ENCODE measurements around the gene FIBP.

FIBP gene

GRCh38 chr11:65869643-65870306 lies 18.5 kb downstream of the FIBP start:
- no peak for DNase-seq

- no peak for DNase-seq
Observed at GRCh38 chr11:65868907-65869306, 19.4 kb downstream of the FIBP start.

GRCh38 chr11:65868076-65868667 lies 20.1 kb downstream of the FIBP start:
- peak; percentile 24 for DNase-seq

DNA sequence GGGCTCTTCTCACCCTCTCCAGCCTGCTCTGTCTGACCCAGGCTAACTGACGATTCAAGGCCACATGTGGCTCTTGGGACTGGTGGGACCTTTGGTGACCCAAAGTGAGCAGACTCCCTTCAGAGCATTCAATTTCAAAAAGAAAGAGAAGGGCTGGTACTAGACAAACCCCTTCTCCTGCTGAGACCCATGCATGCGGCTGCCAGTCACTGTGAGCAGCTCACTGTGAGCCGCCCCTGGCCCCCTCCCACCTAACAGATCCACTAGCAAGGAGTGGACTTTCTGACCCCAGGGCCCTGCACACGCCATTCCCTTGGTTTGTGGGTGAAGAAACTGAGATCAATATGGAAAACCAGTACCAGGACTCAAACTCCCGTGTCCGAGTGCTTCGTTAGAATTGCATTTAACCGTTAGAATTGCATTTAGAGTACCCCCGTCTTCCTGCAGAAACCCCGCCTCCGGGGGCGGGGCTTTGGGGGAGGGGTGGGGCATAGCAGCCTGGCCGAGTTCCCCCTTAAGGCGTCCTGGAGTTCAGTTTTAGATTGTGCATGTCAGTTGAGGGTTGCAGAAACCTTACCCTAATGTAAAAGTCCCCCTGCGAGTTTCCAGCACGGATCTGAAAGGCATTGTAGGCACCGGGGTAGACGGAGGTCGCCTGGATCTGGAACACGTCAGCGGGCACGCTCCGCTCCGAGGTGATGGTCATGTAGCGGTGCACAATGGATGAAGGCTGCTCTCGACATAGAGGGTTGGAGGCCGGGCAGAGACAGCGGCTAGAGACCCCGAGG lies 20.8 kb downstream of the FIBP start:
- no peak for DNase-seq

GRCh38 chr11:65866509-65867283 lies 21.6 kb downstream of the FIBP start:
- no peak for DNase-seq

DNA sequence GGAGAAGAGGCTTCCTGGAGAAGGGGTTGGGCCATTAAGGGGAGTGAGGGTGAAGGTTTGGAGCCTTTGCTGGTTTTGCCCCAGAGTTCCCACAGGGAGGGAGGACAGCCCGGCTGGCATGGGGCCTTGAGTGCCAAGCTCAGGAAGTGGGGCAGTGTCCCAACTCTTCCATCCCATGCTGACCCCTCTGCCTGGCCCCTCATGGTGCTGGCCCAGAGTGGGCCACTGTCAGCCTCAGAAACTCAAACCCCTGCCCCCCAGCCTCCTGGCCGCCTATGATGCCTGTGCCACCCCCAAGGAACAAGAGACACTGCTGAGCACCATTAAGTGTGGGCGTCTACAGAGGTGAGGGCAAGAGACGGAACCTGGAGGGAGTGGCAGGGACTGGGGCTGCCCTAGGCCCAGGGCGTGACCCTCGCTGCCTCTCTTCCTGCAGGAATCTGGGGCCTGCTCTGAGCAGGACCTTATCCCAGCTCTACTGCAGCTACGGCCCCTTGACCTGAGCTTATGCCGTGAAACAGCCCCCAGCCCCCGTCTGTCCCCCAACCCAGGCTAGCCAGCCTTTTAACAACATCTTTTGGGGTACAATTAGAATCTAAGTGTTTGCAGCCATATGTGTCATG lies 22.6 kb downstream of the FIBP start:
- DNase-seq, result no peak

GRCh38 chr11:65864706-65865471 lies 23.4 kb downstream of the FIBP start:
- no peak for DNase-seq

- DNase-seq, result no peak
Observed at GRCh38 chr11:65863889-65864705, 24.2 kb downstream of the FIBP start.

- DNase-seq, result no peak
Observed at GRCh38 chr11:65862941-65863888, 25.1 kb downstream of the FIBP start.

GRCh38 chr11:65862191-65862735 lies 26.0 kb downstream of the FIBP start:
- no peak for DNase-seq

GRCh38 chr11:65861533-65862183 lies 26.6 kb downstream of the FIBP start:
- no peak for DNase-seq

DNA sequence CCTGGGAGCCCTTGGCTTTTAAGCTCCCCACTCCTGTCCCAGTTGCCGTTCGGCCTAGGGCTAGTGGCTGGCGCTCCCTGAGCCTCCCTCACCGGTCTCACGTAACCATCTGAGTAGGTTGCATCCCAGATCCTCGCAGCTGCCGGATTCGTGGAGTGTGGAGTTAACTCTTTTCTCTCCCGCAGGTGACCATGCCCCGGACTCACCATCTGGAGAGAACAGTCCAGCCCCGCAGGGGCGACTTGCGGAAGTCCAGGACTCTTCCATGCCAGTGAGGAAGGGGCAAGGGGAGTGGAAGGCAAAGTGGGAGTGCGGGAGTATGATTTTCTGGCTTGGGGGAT lies 27.1 kb downstream of the FIBP start:
- peak; percentile 42 for DNase-seq

GRCh38 chr11:65860278-65861164 lies 27.8 kb downstream of the FIBP start, which contains the start of gene MUS81:
Gene MUS81, plus strand, starts transcription at chr11:65860433. Its CDS starts 321 bp downstream, at chr11:65860754.
- DNase-seq, result peak; percentile 97

DNA sequence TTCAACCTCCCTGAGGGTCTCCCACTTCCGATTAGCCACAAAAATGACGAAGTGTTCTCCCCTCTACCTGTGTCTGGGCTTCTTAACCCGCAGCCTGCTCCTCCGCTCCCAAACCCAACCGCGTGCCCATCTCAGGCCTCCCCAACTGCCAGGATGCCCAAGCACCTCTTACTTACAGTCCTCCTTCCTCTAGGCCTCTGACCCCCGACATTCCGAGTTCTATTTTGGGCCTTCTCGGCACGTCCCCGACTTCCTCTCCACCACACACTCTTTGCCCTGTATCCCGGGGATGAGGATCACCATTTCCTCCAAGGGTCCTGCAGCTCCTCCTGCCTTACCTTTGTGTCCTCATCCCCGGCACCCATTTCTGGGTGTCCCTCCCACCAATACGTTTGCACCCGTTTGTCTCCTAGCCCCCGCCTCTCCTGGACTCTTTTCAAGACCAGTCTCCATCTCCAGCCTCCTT lies 28.4 kb downstream of the FIBP start:
- DNase-seq, result no peak

- peak; percentile 100 for DNase-seq
Observed at GRCh38 chr11:65859095-65859811, 29.0 kb downstream of the FIBP start.

DNA sequence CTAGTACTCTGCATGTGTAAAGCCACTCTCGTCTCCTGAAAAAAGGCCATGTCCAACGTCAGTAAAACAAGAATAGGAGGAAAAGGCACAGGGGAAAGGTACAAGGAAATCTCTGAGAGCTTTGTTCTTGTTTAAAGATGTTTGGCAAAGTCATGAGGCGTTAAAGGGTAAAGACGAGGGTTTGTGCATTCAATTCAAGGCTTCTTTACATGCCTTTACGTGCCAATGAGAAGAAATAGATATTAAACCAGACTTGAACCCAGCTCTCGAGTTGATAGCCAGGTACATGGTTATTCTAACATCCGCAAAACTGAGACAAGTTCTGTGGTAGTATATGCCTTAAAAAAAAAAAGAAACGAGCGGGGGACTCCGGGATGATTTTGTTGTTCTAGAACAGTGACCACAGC lies 29.6 kb downstream of the FIBP start:
- DNase-seq, result no peak
